GM18519 (cell line): Measurements from ENCODE around the gene PCDHGA9.
"Not testable (repeated sequence)": the region's sequence is repeated elsewhere in the genome, so short reads cannot be mapped to it uniquely, and the experiment has no call there.

Experiments used
- ATAC-seq: cut with Tn5 transposase; IDR thresholded peaks from one replicate; pipeline ENCODE4 v1.9.1; 2021; ENCODE audit warnings: mild to moderate bottlenecking, moderate library complexity; ENCODE audit not compliant: unreplicated experiment, low FRiP score

Gene PCDHGA9

GRCh38 chr5:141402553-141403243 lies at the start of gene PCDHGA9:
PCDHGA9 (plus strand) TSS chr5:141402778; CDS start chr5:141402953, 175 bp downstream.
- no peak for ATAC-seq

- no peak for ATAC-seq
Measured at GRCh38 chr5:141354900-141355469, 47.6 kb upstream of the PCDHGA9 start, which contains the start of gene PCDHGA4. PCDHGA4 (plus strand) TSS chr5:141355021; CDS start chr5:141355108, 87 bp downstream.

GRCh38 chr5:141355641-141356040 lies 46.9 kb upstream of the PCDHGA9 start:
- no peak for ATAC-seq

GRCh38 chr5:141356133-141356532 lies 46.4 kb upstream of the PCDHGA9 start:
- ATAC-seq: no peak

- no peak for ATAC-seq
Measured at GRCh38 chr5:141356950-141357349, 45.6 kb upstream of the PCDHGA9 start.

GRCh38 chr5:141359790-141360426 lies 42.7 kb upstream of the PCDHGA9 start, which contains the start of gene PCDHGB2:
PCDHGB2 (plus strand) TSS chr5:141359994; CDS start chr5:141360136, 142 bp downstream.
- ATAC-seq: no peak

GRCh38 chr5:141360685-141361084 lies 41.9 kb upstream of the PCDHGA9 start:
- no peak for ATAC-seq

GRCh38 chr5:141362719-141363118 lies 39.9 kb upstream of the PCDHGA9 start:
- ATAC-seq: no peak

- no peak for ATAC-seq
Measured at GRCh38 chr5:141363952-141364660, 38.5 kb upstream of the PCDHGA9 start, which contains the start of gene PCDHGA5. PCDHGA5 (plus strand) TSS chr5:141364162; CDS start chr5:141364331, 169 bp downstream.

- ATAC-seq: no peak
Measured at GRCh38 chr5:141366016-141366896, 36.3 kb upstream of the PCDHGA9 start.

GRCh38 chr5:141369994-141370848 lies 32.4 kb upstream of the PCDHGA9 start, which contains the start of gene PCDHGB3:
PCDHGB3 (plus strand) TSS chr5:141370242; CDS start chr5:141370395, 153 bp downstream.
- peak; percentile 96 for ATAC-seq

GRCh38 chr5:141371572-141372475 lies 30.8 kb upstream of the PCDHGA9 start:
- no peak for ATAC-seq

- no peak for ATAC-seq
Measured at GRCh38 chr5:141373673-141374317, 28.8 kb upstream of the PCDHGA9 start, which contains the start of gene PCDHGA6. PCDHGA6 (plus strand) TSS chr5:141373891; CDS start chr5:141374084, 193 bp downstream.

GRCh38 chr5:141374627-141375026 lies 28.0 kb upstream of the PCDHGA9 start:
- no peak for ATAC-seq

- ATAC-seq: not testable (repeated sequence)
Measured at GRCh38 chr5:141375444-141376155, 27.0 kb upstream of the PCDHGA9 start.

GRCh38 chr5:141382469-141383294 lies 19.9 kb upstream of the PCDHGA9 start, which contains the start of gene PCDHGA7:
PCDHGA7 (plus strand) TSS chr5:141382742; CDS start chr5:141382900, 158 bp downstream.
- no peak for ATAC-seq
